ENCODE results near the gene SLC1A3.

- TF ChIP-seq CTCF (IDR thresholded peaks at IDR 0.05; ENCODE audit: low read depth, low read length): no peak
- no peak for TF ChIP-seq EZH2phosphoT487 (IDR thresholded peaks at IDR 0.05; ENCODE audit: low read depth)
These were observed 34.9 kb upstream of the SLC1A3 start for GRCh38 chr5:36571401-36572042.

All from OCI-LY3 (cell line).